Activated CD4-positive, CD25-positive, alpha-beta regulatory T cell treated with anti-CD3 and anti-CD28 coated beads, Interleukin-2, amount 50 U/mL, for 24 hours (primary cell): ENCODE data around the gene SPTBN4.
"Not testable (repeated sequence)": the region's sequence is repeated elsewhere in the genome, so short reads cannot be mapped to it uniquely, and the experiment has no call there.

ENCODE experiments used
- ATAC-seq, 2 donors: fragments of 150-1000 bp; cut with Tn5 transposase; one replicate each; pipeline ENCODE4 v1.10.0; 2021; ENCODE audit warnings: mild to moderate bottlenecking in 1 of 2, moderate library complexity in 1 of 2

Gene SPTBN4

GRCh38 chr19:40465557-40466218 lies 1.1 kb upstream of the SPTBN4 start, which contains the start of gene BLVRB:
BLVRB (minus strand) TSS chr19:40465745; CDS start chr19:40465688, 57 bp downstream.
- peak; percentile 70 to 82 for ATAC-seq

DNA sequence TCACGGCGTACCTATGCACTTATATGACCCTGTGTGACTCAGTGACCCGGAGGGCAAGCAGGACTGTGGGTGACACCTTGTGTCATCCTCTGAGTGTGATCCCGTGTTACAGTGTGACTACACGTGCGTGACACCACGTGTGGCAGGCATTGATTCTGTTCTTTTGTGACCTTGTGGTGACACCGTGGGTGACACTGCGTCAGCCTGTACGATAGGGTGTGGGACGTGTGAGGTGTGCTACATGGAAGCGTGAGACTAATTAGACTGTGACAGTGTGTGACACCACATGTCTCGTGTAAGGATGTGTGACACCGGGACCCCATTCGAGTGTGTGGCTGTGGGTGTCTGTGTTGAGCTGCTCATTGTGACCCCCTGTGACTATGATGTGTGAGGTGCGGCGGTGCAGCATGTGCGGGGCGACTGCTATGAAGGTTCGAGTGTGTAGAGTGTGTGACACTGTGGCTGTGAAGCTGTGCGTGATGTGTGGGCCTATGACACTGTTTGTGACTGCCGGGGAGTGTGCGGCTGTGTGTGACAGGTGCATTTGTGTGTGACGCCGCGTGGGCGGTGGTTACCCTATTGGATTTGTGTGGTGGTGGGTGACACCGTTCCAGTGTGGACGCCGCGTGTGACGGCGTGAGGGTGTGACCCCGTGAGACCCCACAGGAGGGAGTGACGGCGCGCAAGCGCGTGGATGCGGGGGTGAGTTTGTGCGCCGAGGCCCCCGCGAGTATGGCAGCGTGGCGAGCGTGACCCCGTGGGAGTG lies 399 bp upstream of the SPTBN4 start:
- ATAC-seq = peak; percentile 84 to 85

- no peak for ATAC-seq
Observed at GRCh38 chr19:40469011-40469410, 2.2 kb downstream of the SPTBN4 start.

DNA sequence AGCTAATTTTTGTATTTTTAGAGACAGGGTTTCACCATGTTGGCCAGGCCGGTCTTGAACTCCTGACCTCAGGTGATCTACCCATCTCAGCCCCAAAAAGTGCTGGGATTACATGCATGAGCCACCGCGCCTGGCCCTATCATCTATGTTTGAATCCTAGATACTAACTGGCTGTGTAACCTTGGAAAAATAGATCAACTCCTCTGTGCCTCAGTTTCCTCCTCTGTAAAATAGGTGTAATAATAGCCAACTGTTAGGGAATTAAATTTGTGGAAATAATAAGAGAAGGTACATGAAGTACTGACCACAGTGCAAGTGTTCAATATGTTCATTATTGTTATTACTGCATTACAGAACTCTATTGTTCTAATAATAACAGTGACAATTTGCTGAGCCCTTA lies 4.3 kb downstream of the SPTBN4 start:
- ATAC-seq = no peak

GRCh38 chr19:40472516-40472915 lies 5.7 kb downstream of the SPTBN4 start:
- no peak for ATAC-seq

GRCh38 chr19:40474737-40475136 lies 7.9 kb downstream of the SPTBN4 start:
- ATAC-seq = no peak

GRCh38 chr19:40475878-40476644 lies 9.3 kb downstream of the SPTBN4 start:
- peak; percentile 65 to 88 for ATAC-seq

DNA sequence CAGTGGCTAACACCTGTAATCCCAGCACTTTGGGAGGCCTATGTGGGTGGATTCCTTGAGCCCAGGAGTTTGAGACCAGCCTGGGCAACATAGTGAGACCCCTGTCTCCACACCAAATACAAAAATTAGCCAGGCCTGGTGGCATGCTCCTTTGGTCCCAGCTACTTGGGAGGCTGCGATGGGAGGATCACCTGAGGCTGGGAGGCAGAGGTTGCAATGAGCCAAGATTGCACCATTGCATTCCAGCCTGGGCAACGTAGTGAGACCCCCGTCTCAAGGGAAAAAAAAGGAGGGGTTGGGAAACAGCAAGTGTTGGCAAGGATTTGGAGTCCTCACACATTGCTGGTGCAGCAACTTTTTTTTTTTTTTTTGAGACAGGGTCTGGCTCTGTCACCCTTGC lies 19.2 kb downstream of the SPTBN4 start:
- ATAC-seq = no peak

DNA sequence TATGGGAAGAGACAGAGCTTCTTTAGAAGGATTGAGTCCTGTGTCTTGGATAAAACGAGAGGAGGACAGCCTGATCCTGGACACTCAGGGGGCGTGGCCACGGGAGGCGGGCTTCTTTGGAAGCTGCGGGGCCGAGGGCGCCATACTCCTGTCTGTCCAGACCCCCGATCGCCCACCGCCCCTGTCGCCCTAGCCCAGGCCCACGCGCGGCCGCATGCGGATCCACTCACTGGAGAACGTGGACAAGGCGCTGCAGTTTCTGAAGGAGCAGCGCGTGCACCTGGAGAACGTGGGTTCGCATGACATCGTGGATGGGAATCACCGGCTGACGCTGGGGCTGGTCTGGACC lies 23.1 kb downstream of the SPTBN4 start:
- no peak for ATAC-seq

DNA sequence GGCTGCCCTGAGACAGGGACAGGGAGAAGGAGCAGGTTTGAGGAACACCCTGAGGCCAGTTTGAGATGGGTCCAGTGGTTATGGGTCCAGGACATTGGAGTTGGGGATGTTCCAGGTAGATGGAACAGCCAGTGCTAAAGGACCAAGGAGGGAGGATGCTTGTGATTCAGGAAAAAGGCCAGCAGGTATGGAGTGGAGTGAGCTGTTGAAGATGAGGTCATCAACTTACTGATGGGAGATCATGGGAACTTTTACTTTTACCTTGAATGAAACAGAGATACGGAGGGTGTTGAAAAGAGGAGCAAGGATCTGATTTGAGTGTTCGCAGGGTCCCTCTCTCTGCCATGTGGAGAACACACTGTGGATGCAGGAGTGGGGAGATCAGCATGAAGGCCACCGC lies 25.5 kb downstream of the SPTBN4 start:
- no peak for ATAC-seq

- ATAC-seq = no peak
Observed at GRCh38 chr19:40493778-40494177, 27.0 kb downstream of the SPTBN4 start.

GRCh38 chr19:40494191-40494838 lies 27.5 kb downstream of the SPTBN4 start:
- no peak for ATAC-seq

DNA sequence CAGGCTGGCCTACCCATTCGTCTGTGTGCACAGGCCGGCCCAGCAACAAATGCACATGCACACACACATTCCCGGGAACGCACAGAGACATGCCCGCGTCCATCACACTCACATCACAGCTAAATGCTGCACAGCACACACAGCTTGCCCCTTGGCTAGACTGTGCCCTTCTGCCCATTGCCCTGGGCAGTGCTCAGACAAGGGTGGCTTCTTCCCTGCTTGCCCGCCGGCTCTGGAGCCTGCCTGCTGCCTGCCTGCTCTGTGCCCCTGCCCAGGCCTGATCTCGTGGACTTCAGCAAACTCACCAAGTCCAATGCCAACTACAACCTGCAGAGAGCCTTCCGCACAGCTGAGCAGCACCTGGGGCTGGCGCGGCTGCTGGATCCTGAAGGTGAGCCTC lies 30.4 kb downstream of the SPTBN4 start:
- no peak for ATAC-seq

DNA sequence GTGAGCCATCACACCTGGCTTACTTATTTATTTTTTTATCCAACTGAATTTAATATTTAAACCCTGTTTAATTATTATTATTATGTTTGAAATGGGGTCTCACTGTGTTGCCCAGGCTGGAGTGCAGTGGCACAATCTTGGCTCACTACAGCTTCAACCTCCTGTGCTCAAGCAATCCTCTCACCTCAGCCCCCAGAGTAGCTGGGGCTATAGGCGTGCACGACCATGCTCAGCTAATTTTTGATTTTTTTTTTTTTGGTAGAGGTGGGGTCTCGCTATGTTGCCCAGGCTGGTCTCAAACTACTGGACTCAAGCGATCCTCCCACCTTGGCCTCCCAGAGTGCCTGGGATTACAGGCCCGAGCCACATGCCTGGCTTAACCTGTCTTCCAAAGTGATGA lies 32.5 kb downstream of the SPTBN4 start:
- no peak for ATAC-seq

DNA sequence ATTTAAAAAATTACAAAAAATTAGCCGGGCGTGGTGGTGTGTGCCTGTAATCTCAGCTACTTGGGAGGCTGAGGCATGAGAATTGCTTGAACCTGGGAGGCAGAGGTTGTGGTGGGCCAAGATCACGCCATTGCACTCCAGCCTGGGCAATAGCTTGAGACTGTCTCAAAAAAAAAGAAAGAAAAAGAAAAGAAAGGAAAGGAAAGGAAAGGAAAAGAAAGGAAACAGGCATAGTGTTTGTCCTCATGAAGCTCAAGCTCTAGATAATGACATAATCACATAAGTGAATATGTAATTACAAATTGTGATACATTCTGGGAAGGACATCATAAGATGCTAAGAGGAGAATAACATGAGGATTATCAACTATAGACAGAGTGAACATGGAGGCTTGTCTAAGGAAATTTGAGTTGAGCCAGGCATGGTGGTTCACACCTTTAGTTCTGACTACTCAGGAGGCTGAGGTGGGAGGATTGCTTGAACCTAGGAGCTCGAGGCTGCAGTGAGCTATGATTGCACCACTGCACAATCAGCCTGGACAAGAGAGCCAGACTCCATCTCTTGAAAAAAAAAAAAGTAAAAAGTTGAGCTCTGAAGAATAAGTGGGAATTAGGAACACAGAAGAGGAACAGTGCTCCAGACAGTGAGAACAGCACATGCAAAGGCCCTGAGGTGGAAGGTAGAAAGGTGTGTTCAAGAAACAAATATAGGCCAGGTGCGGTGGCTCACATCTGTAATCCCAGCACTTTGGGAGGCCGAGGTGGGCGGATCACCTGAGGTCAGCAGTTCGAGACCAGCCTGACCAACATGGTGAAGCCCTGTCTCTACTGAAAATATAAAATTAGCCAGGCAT lies 34.1 kb downstream of the SPTBN4 start:
- not testable (repeated sequence) for ATAC-seq

DNA sequence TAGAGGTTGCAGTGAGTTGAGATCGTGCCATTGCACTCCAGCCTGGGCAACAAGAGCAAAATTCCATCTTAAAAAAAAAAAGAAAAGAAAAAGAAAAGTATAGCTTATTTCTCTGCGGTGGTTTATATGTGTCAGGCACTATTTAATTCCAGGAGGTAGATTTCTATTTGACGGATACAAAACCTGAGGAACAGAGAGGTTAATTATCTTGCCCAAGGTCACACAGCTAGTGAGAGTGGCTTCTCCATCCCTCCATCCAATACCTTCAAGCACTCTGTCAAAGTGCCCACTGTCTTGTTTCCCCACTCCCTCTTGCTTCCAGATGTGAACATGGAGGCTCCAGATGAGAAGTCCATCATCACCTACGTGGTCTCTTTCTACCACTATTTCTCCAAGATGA lies 34.8 kb downstream of the SPTBN4 start:
- no peak for ATAC-seq

- no peak for ATAC-seq
Observed at GRCh38 chr19:40502081-40502480, 35.3 kb downstream of the SPTBN4 start.

GRCh38 chr19:40502647-40503319 lies 36.0 kb downstream of the SPTBN4 start:
- ATAC-seq = no peak

GRCh38 chr19:40503320-40503695 lies 36.5 kb downstream of the SPTBN4 start:
- ATAC-seq = no peak

- ATAC-seq = no peak
Observed at GRCh38 chr19:40506099-40506498, 39.3 kb downstream of the SPTBN4 start.

DNA sequence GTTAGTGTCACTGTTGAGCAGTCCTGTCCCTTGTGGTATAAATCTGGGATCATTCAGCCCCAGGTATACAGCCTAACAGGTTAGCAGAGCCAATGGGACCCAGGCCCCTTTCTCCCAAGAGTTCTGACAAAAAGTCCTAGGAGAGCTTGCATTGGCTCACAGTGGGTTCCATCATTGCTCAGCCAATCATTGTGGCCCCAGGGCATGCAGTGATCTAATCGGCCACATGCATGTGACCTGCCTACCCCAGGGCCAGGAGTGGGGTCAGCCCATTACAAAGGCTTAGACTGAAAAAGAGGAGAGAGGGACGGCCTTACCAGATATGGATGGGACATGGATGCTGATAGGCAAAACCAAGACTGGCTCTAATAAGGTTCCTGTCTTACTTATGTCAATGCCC lies 41.1 kb downstream of the SPTBN4 start:
- no peak for ATAC-seq
